H1 (cell line): ENCODE measurements around the gene TMEM120B. TPM values are rescaled to one million over a fixed set of nuclear protein-coding genes. Genes with fewer than 3 reads are reported as not detected.

ENCODE experiments used
- CTCF ChIA-PET: fragments of 300-600 bp; sonication (Branson Sonifier 250); formaldehyde crosslinking; loops from one replicate; lab custom pipeline; 2021; ENCODE audit not compliant: partially characterized antibody; lab: Charles Lee
- POLR2A ChIA-PET: fragments of 300-600 bp; sonication (Branson Sonifier 250); formaldehyde crosslinking; loops from one replicate; lab custom pipeline; 2021; ENCODE audit warnings: inconsistent platforms; ENCODE audit not compliant: partially characterized antibody; lab: Charles Lee
- DNase-seq, 2 experiments: peaks; one replicate each; pipeline versions ENCODE4 v3.0.0 to v3.0.0-alpha.2; 2010 to 2022; ENCODE audit warnings: low spot score in 2 of 2, low read depth in 1 of 2, mixed read lengths in 1 of 2
- FAIRE-seq: peaks from 2 replicates; lab custom pipeline; 2011; peaks lifted over from hg19 to GRCh38; lab: Jason Lieb, UNC
- H2AFZ ChIP-seq: 2 replicates; pipeline ENCODE4 v1.8.1; 2012; ENCODE audit warnings: low read length, inconsistent platforms
- H2AK5ac ChIP-seq: 2 replicates; pipeline ENCODE4 v1.6.1; 2013; ENCODE audit warnings: low read depth, low read length
- H2BK120ac ChIP-seq: replicated peaks from 2 replicates; pipeline ENCODE3; 2013; ENCODE audit warnings: low read depth, low read length, inconsistent platforms
- H2BK12ac ChIP-seq: 2 replicates; pipeline ENCODE4 v1.6.1; 2013; ENCODE audit warnings: low read depth, low read length
- H2BK15ac ChIP-seq: 2 replicates; pipeline ENCODE4 v1.6.1; 2013; ENCODE audit warnings: low read length
- H2BK20ac ChIP-seq: 2 replicates; pipeline ENCODE4 v1.6.1; 2013; ENCODE audit warnings: low read length
- H2BK5ac ChIP-seq: 2 replicates; pipeline ENCODE4 v1.6.1; 2013; ENCODE audit warnings: low read depth, low read length
- H3K14ac ChIP-seq: 2 replicates; pipeline ENCODE4 v1.6.1; 2013; ENCODE audit warnings: inconsistent platforms; ENCODE audit not compliant: insufficient read length
- H3K18ac ChIP-seq: 2 replicates; pipeline ENCODE4 v1.6.1; 2013; ENCODE audit warnings: low read length; ENCODE audit errors: extremely low read depth
- H3K23ac ChIP-seq: 2 replicates; pipeline ENCODE4 v1.6.1; 2013; ENCODE audit warnings: inconsistent platforms; ENCODE audit not compliant: insufficient read length
- H3K23me2 ChIP-seq: 2 replicates; pipeline ENCODE4 v1.6.1; 2013; ENCODE audit warnings: low read depth, low read length
- H3K27ac ChIP-seq: 2 replicates; pipeline ENCODE4 v1.6.1; 2011; ENCODE audit warnings: low read depth, low read length, inconsistent platforms
- H3K27me3 ChIP-seq, 4 experiments: replicated peaks in 1 of 4; 1 replicate in 1 of 4; 2 replicates in 3 of 4; pipeline versions ENCODE4 v1.6.1 to v1.8.1; 2011 to 2013; ENCODE audit warnings: low read length in 3 of 4, mild to moderate bottlenecking in 3 of 4, inconsistent platforms in 2 of 4, mixed read lengths in 2 of 4, moderate library complexity in 1 of 4; ENCODE audit not compliant: control insufficient read depth in 3 of 4, insufficient read depth in 3 of 4; ENCODE audit errors: extremely low read depth in 1 of 4
- H3K36me3 ChIP-seq, 4 experiments: 2 replicates each; pipeline versions ENCODE4 v1.6.1 to v1.8.1; 2011 to 2013; ENCODE audit warnings: mild to moderate bottlenecking in 4 of 4, low read length in 3 of 4, moderate library complexity in 2 of 4, control low read depth in 1 of 4, inconsistent platforms in 1 of 4; ENCODE audit not compliant: insufficient read depth in 4 of 4, control insufficient read depth in 2 of 4
- H3K4ac ChIP-seq: replicated peaks from 2 replicates; pipeline ENCODE3; 2013; ENCODE audit warnings: low read length, low read depth, mixed read lengths, inconsistent platforms; ENCODE audit not compliant: insufficient read length
- H3K4me1 ChIP-seq, 4 experiments: replicated peaks in 1 of 4; 1 replicate in 1 of 4; 2 replicates in 3 of 4; pipeline versions ENCODE4 v1.6.1 to v1.8.1; 2011 to 2013; ENCODE audit warnings: low read length in 3 of 4, inconsistent platforms in 2 of 4, mixed read lengths in 1 of 4; ENCODE audit not compliant: insufficient read depth in 4 of 4, control insufficient read depth in 3 of 4
- H3K4me2 ChIP-seq, 2 experiments: 2 replicates each; pipeline versions ENCODE4 v1.6.1 to v1.8.1; 2011 to 2013; ENCODE audit warnings: low read depth in 2 of 2, low read length in 2 of 2, control low read depth in 1 of 2, inconsistent platforms in 1 of 2, mild to moderate bottlenecking in 1 of 2; ENCODE audit not compliant: insufficient read depth in 1 of 2
- H3K4me3 ChIP-seq, 4 experiments: fragments of 200-600, 300-600 bp in 1 of 4; sonication (generic), shearing (Covaris generic), sonication (Bioruptor Twin) in 1 of 4; 2 replicates each; pipeline versions ENCODE4 v1.5.1 to v1.8.1; 2011 to 2016; ENCODE audit warnings: low read length in 4 of 4, low read depth in 3 of 4, control low read depth in 2 of 4, inconsistent platforms in 2 of 4, mild to moderate bottlenecking in 2 of 4, mixed read lengths in 1 of 4, moderate library complexity in 1 of 4; ENCODE audit not compliant: insufficient read depth in 2 of 4; ENCODE audit errors: extremely low read depth in 1 of 4
- H3K56ac ChIP-seq: replicated peaks from 2 replicates; pipeline ENCODE3; 2013; ENCODE audit warnings: low read depth, mild to moderate bottlenecking, mixed read lengths, low read length, inconsistent platforms; ENCODE audit not compliant: insufficient read length
- H3K79me1 ChIP-seq: 2 replicates; pipeline ENCODE4 v1.6.1; 2013; ENCODE audit warnings: low read depth, low read length, control low read depth
- H3K79me2 ChIP-seq, 2 experiments: 2 replicates each; pipeline versions ENCODE4 v1.6.1 to v1.8.1; 2012 to 2013; ENCODE audit warnings: low read length in 2 of 2, mild to moderate bottlenecking in 2 of 2, inconsistent platforms in 1 of 2; ENCODE audit not compliant: insufficient read depth in 2 of 2, control insufficient read depth in 1 of 2
- H3K9ac ChIP-seq, 4 experiments: replicated peaks in 1 of 4; 1 replicate in 1 of 4; 2 replicates in 3 of 4; pipeline versions ENCODE4 v1.6.1 to v1.8.1; 2011 to 2013; ENCODE audit warnings: low read depth in 3 of 4, low read length in 3 of 4, control low read depth in 2 of 4, mild to moderate bottlenecking in 2 of 4, moderate library complexity in 2 of 4, inconsistent platforms in 1 of 4; ENCODE audit errors: extremely low read depth in 1 of 4
- H3K9me3 ChIP-seq, 2 experiments: 2 replicates each; pipeline versions ENCODE4 v1.6.1 to v1.8.1; 2012 to 2013; ENCODE audit warnings: mild to moderate bottlenecking in 2 of 2, moderate library complexity in 2 of 2, control low read depth in 1 of 2, inconsistent platforms in 1 of 2, low read depth in 1 of 2, low read length in 1 of 2, mixed read lengths in 1 of 2; ENCODE audit not compliant: insufficient read depth in 2 of 2
- H4K20me1 ChIP-seq, 2 experiments: replicated peaks in 1 of 2; 2 replicates each; pipeline versions ENCODE3 to v1.8.1; 2011 to 2013; ENCODE audit warnings: inconsistent platforms in 2 of 2, low read length in 2 of 2, mild to moderate bottlenecking in 1 of 2; ENCODE audit not compliant: insufficient read depth in 2 of 2, control insufficient read depth in 1 of 2
- H4K5ac ChIP-seq: 2 replicates; pipeline ENCODE4 v1.6.1; 2013; ENCODE audit warnings: low read length, low read depth, mixed read lengths, inconsistent platforms; ENCODE audit not compliant: insufficient read length
- H4K8ac ChIP-seq: 2 replicates; pipeline ENCODE4 v1.8.0; 2013; ENCODE audit warnings: mild to moderate bottlenecking, moderate library complexity, low read length, inconsistent platforms; ENCODE audit not compliant: insufficient read depth; ENCODE audit errors: extremely low read depth
- H4K91ac ChIP-seq: replicated peaks from 2 replicates; pipeline ENCODE3; 2013; ENCODE audit warnings: low read length, mixed read lengths, inconsistent platforms; ENCODE audit not compliant: insufficient read length
- CHD2 ChIP-seq: IDR thresholded peaks from 2 replicates; pipeline ENCODE4 v1.6.1; 2012; ENCODE audit warnings: low read length, improper control_type of control experiment
- CREB1 ChIP-seq: IDR thresholded peaks from 2 replicates; pipeline ENCODE4 v1.6.1; 2012; ENCODE audit warnings: inconsistent platforms
- EP300 ChIP-seq, 2 experiments: IDR thresholded peaks; 1 replicate in 1 of 2; 2 replicates in 1 of 2; pipeline ENCODE4 v1.6.1; 2011 to 2012; ENCODE audit warnings: low read depth in 2 of 2, low read length in 2 of 2, mild to moderate bottlenecking in 2 of 2, borderline replicate concordance in 1 of 2, inconsistent platforms in 1 of 2, moderate library complexity in 1 of 2
- GTF2F1 ChIP-seq: IDR thresholded peaks from 2 replicates; pipeline ENCODE4 v1.6.1; 2012; ENCODE audit warnings: low read depth, low read length, improper control_type of control experiment, borderline replicate concordance
- RAD21 ChIP-seq, 2 experiments: IDR thresholded peaks in 1 of 2; conservative IDR thresholded peaks in 1 of 2; 2 replicates each; pipeline ENCODE4 v1.6.1; 2011; ENCODE audit warnings: low read depth in 2 of 2, low read length in 2 of 2, improper control_type of control experiment in 1 of 2, inconsistent platforms in 1 of 2, mild to moderate bottlenecking in 1 of 2, moderate library complexity in 1 of 2
- SIRT6 ChIP-seq: IDR thresholded peaks from one replicate; pipeline ENCODE4 v1.7.1; 2012; ENCODE audit warnings: low read length, inconsistent platforms
- TAF1 ChIP-seq: IDR thresholded peaks from 2 replicates; pipeline ENCODE4 v1.6.1; 2011; ENCODE audit warnings: mild to moderate bottlenecking, low read depth, low read length
- TEAD4 ChIP-seq: IDR thresholded peaks from 2 replicates; pipeline ENCODE4 v1.6.1; 2012; ENCODE audit warnings: low read depth, low read length, inconsistent platforms, mixed read lengths
- YY1 ChIP-seq: IDR thresholded peaks from 2 replicates; pipeline ENCODE4 v1.6.1; 2011; ENCODE audit warnings: low read depth, mild to moderate bottlenecking, low read length
- WGBS, 2 experiments: shearing (Covaris generic) in 1 of 2; methylation state at CpG; one replicate each; pipeline versions ENCODE4 v1.1.6 to v1.1.7; 2013 to 2015; ENCODE audit warnings: low lambda C conversion rate in 2 of 2, mixed read lengths in 2 of 2, inconsistent platforms in 1 of 2, low coverage in 1 of 2, missing lambda C conversion rate in 1 of 2; ENCODE audit not compliant: insufficient replicate concordance in 2 of 2, insufficient coverage in 1 of 2, insufficient read length in 1 of 2; ENCODE audit errors: extremely low coverage in 1 of 2, missing lambda C conversion rate in 1 of 2; 5-methylcytosine and 5-hydroxymethylcytosine counted together
- polyA plus RNA-seq, 7 experiments: library from polyadenylated mRNA; depleted of rRNA in 3 of 7; stranded (reverse) in 5 of 7; unstranded in 2 of 7; fragments of >200 nt in 5 of 7; fragments of 200-250 nt in 2 of 7; gene quantifications; 1 replicate in 5 of 7; 2 replicates in 1 of 7; 4 replicates in 1 of 7; pipeline versions ENCODE4 v1.2.1 to v1.2.3, GENCODE V29; 2011 to 2013; ENCODE audit warnings: missing spikeins in 2 of 7, mixed read lengths in 2 of 7
- total RNA-seq: library from RNA; stranded (reverse); fragmentation: NEBNext Ultra II Directional; extraction: Animal tissue kit (Norgen Biotek cat#: 25700); gene quantifications from 2 replicates; pipeline ENCODE4 v1.2.1, GENCODE V29; 2021
- TF ChIP-seq, protein P1 (sequence below): IDR thresholded peaks from 2 replicates; pipeline ENCODE4 v1.6.1; 2012; ENCODE audit warnings: low read length, inconsistent platforms

The TMEM120B gene
- total and polyA plus RNA-seq, 2 of the 8 experiments (the other 6 are each of a cell fraction or from before 2014, with no cell fraction given): 22.0 to 29.1 TPM

DNA sequence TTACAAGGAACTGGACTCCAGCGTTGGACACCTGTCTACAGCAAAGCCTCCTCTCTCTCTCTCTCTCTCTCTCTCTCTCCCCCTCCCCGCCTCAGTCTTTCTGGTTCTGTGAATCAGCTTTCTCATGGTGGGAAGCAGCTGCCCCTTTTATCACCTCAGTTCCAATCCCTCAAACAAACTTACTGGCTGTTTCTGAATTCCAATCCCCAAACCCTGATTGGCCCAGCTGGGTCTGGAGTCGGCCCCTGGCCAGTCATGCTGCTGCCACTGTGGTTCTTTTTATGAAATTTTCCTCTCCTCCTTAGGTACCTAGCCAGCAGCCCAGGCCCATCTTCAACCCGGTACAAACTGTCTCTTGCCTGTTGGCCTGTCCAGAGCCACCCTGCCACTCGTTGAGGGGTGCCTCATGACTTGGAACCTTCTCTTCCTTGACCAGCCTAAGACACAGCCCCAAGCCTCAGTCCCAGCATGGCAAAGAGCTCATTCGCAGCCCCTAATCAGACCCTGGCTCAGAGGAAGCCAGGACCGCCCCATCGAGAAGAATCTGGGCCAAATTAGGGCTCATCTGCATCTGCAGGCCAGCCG lies 33.7 kb upstream of the TMEM120B start:
- Histone ChIP-seq H3K79me1 (no peaks in the 10 kb centered on the region), H4K5ac (peak overlapping the region; percentile 38), H2AFZ (peak overlapping the region; percentile 60), H3K23me2 (no peaks in the 10 kb centered on the region), H3K36me3 (no peaks in the 10 kb centered on the region), H4K8ac (peak overlapping the region; percentile 28), H3K79me2 (no peaks in the 10 kb centered on the region), H4K20me1 (no peaks in the 10 kb centered on the region)
- WGBS, 2 experiments: 76% methylated on average over 9 of the region's 9 CpGs; no CpG with 5 or more reads in 1 of the 2 experiments
- no peak for DNase-seq
- no peak for FAIRE-seq
- no peak for TF ChIP-seq EP300 (IDR thresholded peaks at IDR 0.05; ENCODE audit: borderline replicate concordance in 1 of 2, low read depth in 2 of 2, low read length in 2 of 2)
- no peak for TF ChIP-seq SIRT6
- TF ChIP-seq, protein P1, sequence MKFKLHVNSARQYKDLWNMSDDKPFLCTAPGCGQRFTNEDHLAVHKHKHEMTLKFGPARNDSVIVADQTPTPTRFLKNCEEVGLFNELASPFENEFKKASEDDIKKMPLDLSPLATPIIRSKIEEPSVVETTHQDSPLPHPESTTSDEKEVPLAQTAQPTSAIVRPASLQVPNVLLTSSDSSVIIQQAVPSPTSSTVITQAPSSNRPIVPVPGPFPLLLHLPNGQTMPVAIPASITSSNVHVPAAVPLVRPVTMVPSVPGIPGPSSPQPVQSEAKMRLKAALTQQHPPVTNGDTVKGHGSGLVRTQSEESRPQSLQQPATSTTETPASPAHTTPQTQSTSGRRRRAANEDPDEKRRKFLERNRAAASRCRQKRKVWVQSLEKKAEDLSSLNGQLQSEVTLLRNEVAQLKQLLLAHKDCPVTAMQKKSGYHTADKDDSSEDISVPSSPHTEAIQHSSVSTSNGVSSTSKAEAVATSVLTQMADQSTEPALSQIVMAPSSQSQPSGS: no peak
- TF ChIP-seq RAD21 (IDR thresholded peaks at IDR 0.05 in 1 of 2, conservative IDR thresholded peaks at IDR 0.05 in 1 of 2; ENCODE audit: low read depth in 2 of 2, low read length in 2 of 2): no peak
- no peak for TF ChIP-seq YY1
- TF ChIP-seq GTF2F1: no peak
- TF ChIP-seq TEAD4: no peak
- no peak for TF ChIP-seq TAF1
- TF ChIP-seq CHD2: no peak
- TF ChIP-seq CREB1: no peak
- TF ChIP-seq, all 59 proteins: peak for 0
- Histone ChIP-seq H3K4me3 (no peak overlapping the region), H3K4ac (no peak overlapping the region), H3K9me3 (no peaks in the 10 kb centered on the region), H2BK12ac (0 out of 2 replicates have a peak overlapping the region, but pooled peaks have one; percentile 30), H3K27me3 (no peaks in the 10 kb centered on the region), H4K91ac (no peak overlapping the region), H2BK15ac (no peak overlapping the region), H2BK20ac (no peak overlapping the region), H3K23ac (no peak overlapping the region), H2BK120ac (no peak overlapping the region), H2BK5ac (0 out of 2 replicates have a peak overlapping the region, but pooled peaks have one; percentile 7), H3K18ac (peak overlapping the region; percentile 85; the same call in 1 of the 2 replicates), H3K4me2 (no peak overlapping the region; a peak in 1 of 4 replicates), H3K27ac (no peak overlapping the region), H3K4me1 (peaks cover 0 to 4% (median 0%) of the 10 kb centered on the region in 4 experiments; a peak in 4 of 7 replicates), H3K14ac (no peak overlapping the region), H3K56ac (no peak overlapping the region), H2AK5ac (no peak overlapping the region), H3K9ac (no peak overlapping the region)
- ChIA-PET POLR2A (interaction anchor here (0.5 to 2.6 kb wide), 7 partner anchors 10 to 134 kb away, joined by 3 to 10 read pairs (median 3); partner anchors contain the start of gene MORN3), CTCF (interaction anchor here (0.6 to 4.6 kb wide), 10 partner anchors 18 to 236 kb away, joined by 3 to 41 read pairs (median 4); no protein-coding TSS in a partner anchor)
